ENCODE measurements around the gene NOTCH2.
"Not testable (repeated sequence)": the region's sequence is repeated elsewhere in the genome, so short reads cannot be mapped to it uniquely, and the experiment has no call there.

GRCh38 chr1:120087959-120088358, 18.5 kb upstream of the NOTCH2 start:
- TF ChIP-seq, protein P1, sequence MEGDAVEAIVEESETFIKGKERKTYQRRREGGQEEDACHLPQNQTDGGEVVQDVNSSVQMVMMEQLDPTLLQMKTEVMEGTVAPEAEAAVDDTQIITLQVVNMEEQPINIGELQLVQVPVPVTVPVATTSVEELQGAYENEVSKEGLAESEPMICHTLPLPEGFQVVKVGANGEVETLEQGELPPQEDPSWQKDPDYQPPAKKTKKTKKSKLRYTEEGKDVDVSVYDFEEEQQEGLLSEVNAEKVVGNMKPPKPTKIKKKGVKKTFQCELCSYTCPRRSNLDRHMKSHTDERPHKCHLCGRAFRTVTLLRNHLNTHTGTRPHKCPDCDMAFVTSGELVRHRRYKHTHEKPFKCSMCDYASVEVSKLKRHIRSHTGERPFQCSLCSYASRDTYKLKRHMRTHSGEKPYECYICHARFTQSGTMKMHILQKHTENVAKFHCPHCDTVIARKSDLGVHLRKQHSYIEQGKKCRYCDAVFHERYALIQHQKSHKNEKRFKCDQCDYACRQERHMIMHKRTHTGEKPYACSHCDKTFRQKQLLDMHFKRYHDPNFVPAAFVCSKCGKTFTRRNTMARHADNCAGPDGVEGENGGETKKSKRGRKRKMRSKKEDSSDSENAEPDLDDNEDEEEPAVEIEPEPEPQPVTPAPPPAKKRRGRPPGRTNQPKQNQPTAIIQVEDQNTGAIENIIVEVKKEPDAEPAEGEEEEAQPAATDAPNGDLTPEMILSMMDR (IDR thresholded peaks at IDR 0.05) = not testable (repeated sequence)
- TF ChIP-seq POLR2AphosphoS5, POLR2A (IDR thresholded peaks at IDR 0.05): not testable (repeated sequence)

All from breast epithelium (tissue), 3 donors.